GM12872 (cell line): Measurements from ENCODE around the gene RCOR2.

Experiments used
- CTCF ChIP-seq: IDR thresholded peaks from 3 replicates; pipeline ENCODE4 v1.5.1; 2011; ENCODE audit warnings: low read depth, mild to moderate bottlenecking, low read length, moderate library complexity; ENCODE audit not compliant: insufficient read depth

The RCOR2 gene

DNA sequence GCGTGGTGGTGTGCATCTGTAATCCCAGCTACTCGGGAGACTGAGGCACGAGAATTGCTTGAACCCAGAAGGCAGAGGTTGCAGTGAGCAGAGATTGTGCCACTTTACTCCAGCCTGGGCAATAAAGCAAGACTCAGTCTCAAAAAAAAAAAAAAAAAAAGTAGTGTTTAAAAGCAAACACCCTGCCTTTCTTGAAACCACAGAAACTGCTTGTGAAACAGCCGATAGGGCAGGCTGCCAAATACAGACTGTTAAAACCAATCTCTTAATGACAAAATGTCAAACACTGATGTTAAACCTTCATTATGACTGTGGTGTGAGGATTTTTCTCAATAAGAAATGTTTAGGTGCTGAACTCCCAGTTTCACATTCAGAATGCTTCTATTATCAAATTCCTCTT, 50.8 kb downstream of the RCOR2 start:
- TF ChIP-seq CTCF, result no peak

- TF ChIP-seq CTCF, result no peak
These were observed 54.0 kb downstream of the RCOR2 start for GRCh38 chr11:63862923-63863322.
